Aorta (tissue), 5 donors: ENCODE data around the gene TRIAP1. TPM values are rescaled to one million over a fixed set of nuclear protein-coding genes. Genes with fewer than 3 reads are reported as not detected.

Experiments
- ATAC-seq: fragments of 200-7000 bp; cut with Tn5 transposase; one replicate; pipeline ENCODE4 v1.9.1; 2022; ENCODE audit warnings: moderate library complexity; ENCODE audit not compliant: low FRiP score
- DNase-seq, 2 donors: peaks; one replicate each; pipeline ENCODE4 v3.0.0-alpha.2; 2020
- H3K27ac ChIP-seq, 2 donors: one replicate each; pipeline ENCODE4 v1.5.1; 2013; ENCODE audit warnings: low read length in 2 of 2, mild to moderate bottlenecking in 2 of 2, moderate library complexity in 2 of 2, control low read depth in 1 of 2, inconsistent platforms in 1 of 2, low read depth in 1 of 2
- H3K27me3 ChIP-seq, 2 donors: one replicate each; pipeline ENCODE4 v1.6.1; 2013; ENCODE audit warnings: control low read depth in 1 of 2, low read length in 1 of 2, mild to moderate bottlenecking in 1 of 2, moderate library complexity in 1 of 2; ENCODE audit not compliant: insufficient read depth in 2 of 2, control insufficient read depth in 1 of 2
- H3K36me3 ChIP-seq, 2 donors: one replicate each; pipeline ENCODE4 v1.6.1; 2013; ENCODE audit warnings: control low read depth in 1 of 2, low read length in 1 of 2, mild to moderate bottlenecking in 1 of 2; ENCODE audit not compliant: insufficient read depth in 2 of 2, control insufficient read depth in 1 of 2
- H3K4me1 ChIP-seq, 2 donors: one replicate each; pipeline ENCODE4 v1.6.1; 2013; ENCODE audit warnings: low read length in 2 of 2, control low read depth in 1 of 2, mild to moderate bottlenecking in 1 of 2, moderate library complexity in 1 of 2; ENCODE audit not compliant: insufficient read depth in 2 of 2, control insufficient read depth in 1 of 2
- H3K4me3 ChIP-seq, 2 donors: one replicate each; pipeline ENCODE4 v1.5.1; 2013; ENCODE audit warnings: low read length in 2 of 2, control low read depth in 1 of 2, mild to moderate bottlenecking in 1 of 2
- H3K9me3 ChIP-seq: one replicate; pipeline ENCODE4 v1.6.1; 2013; ENCODE audit warnings: mild to moderate bottlenecking, low read length; ENCODE audit not compliant: control insufficient read depth
- WGBS, 2 donors: extraction: QIAGEN DNeasy Blood & Tissue Kit; methylation state at CpG; one replicate each; pipeline ENCODE4 v1.1.7; 2013; 5-methylcytosine and 5-hydroxymethylcytosine counted together
- intact Hi-C, 2 donors: fragments of 100-400 bp; cut with DNase I; formaldehyde crosslinking; loops; one replicate each; pipeline versions ENCODE4 v1.14.2 to v1.15.0; 2022
- polyA plus RNA-seq, 2 donors: library from polyadenylated mRNA; stranded (reverse); fragments of 200-250 nt; gene quantifications; one replicate each; pipeline ENCODE4 v1.2.3, GENCODE V29; 2013
- total RNA-seq, 2 donors: library from RNA; stranded (reverse); fragmentation: NEBNext Ultra II Directional; extraction: Animal tissue kit (Norgen Biotek cat#: 25700); gene quantifications; one replicate each; pipeline ENCODE4 v1.2.1, GENCODE V29; 2021
- donor health status: healthy with polysubstance abuse.
- donor health status: Bipolar disorder and iron deficiency.
- donor health status: DM: no; HTN: no; CAD: no.
- donor health status: DM: no; HTN: no; CAD: no.
- donor health status: DM: yes; HTN: yes; CAD: no.

The TRIAP1 gene
- total and polyA plus RNA-seq, 4 donors, result 13.0 to 43.1 (median 16.9) TPM

GRCh38 chr12:120485961-120486881 is 40.0 kb upstream of the TRIAP1 start:
- no peak for DNase-seq
- Histone ChIP-seq H3K27me3 (no peaks in the 10 kb centered on the region), H3K4me3 (no peak overlapping the region), H3K36me3 (no peaks in the 10 kb centered on the region), H3K9me3 (no peaks in the 10 kb centered on the region), H3K27ac (no peak overlapping the region), H3K4me1 (no peaks in the 10 kb centered on the region)
- 89 to 90% methylated on average over 7 of the region's 7 CpGs for WGBS, 2 donors
- intact Hi-C loops, result no loop called here
- no peak for ATAC-seq

- intact Hi-C loops, result no loop called here
- Histone ChIP-seq H3K27me3 (no peaks in the 10 kb centered on the region), H3K4me3 (no peak overlapping the region), H3K36me3 (no peaks in the 10 kb centered on the region), H3K27ac (no peak overlapping the region), H3K9me3 (no peaks in the 10 kb centered on the region), H3K4me1 (no peaks in the 10 kb centered on the region)
- 96 to 97% methylated on average over 1 of the region's 1 CpG for WGBS, 2 donors
- DNase-seq (no peak), ATAC-seq (no peak)
Measured at GRCh38 chr12:120483621-120484020, 37.4 kb upstream of the TRIAP1 start.

- intact Hi-C loops, result no loop called here
- DNase-seq, result no peak
Measured at GRCh38 chr12:120481022-120481767, 35.0 kb upstream of the TRIAP1 start.

GRCh38 chr12:120480211-120480610 is 34.0 kb upstream of the TRIAP1 start:
- Histone ChIP-seq H3K4me3 (no peak overlapping the region), H3K27me3 (no peaks in the 10 kb centered on the region), H3K4me1 (no peaks in the 10 kb centered on the region), H3K9me3 (no peaks in the 10 kb centered on the region), H3K36me3 (no peaks in the 10 kb centered on the region), H3K27ac (no peak overlapping the region)
- ATAC-seq (no peak), DNase-seq (no peak)
- intact Hi-C loops, result no loop called here
- WGBS, 2 donors, result 54 to 77% methylated on average over 1 of the region's 1 CpG

More at GRCh38 chr12:120481022-120481767, 35.0 kb upstream of the TRIAP1 start:
- 92 to 94% methylated on average over 9 of the region's 9 CpGs for WGBS, 2 donors
- Histone ChIP-seq H3K36me3 (no peaks in the 10 kb centered on the region), H3K4me3 (no peak overlapping the region), H3K27ac (no peak overlapping the region), H3K9me3 (no peaks in the 10 kb centered on the region), H3K4me1 (no peaks in the 10 kb centered on the region), H3K27me3 (no peaks in the 10 kb centered on the region)
- no peak for ATAC-seq

GRCh38 chr12:120479458-120479857 is 33.3 kb upstream of the TRIAP1 start:
- 92 to 100% methylated on average over 1 of the region's 1 CpG for WGBS, 2 donors
- Histone ChIP-seq H3K9me3 (no peaks in the 10 kb centered on the region), H3K27ac (no peak overlapping the region), H3K27me3 (no peaks in the 10 kb centered on the region), H3K4me1 (no peaks in the 10 kb centered on the region), H3K4me3 (no peak overlapping the region), H3K36me3 (no peaks in the 10 kb centered on the region)
- intact Hi-C loops, result no loop called here
- peak in 1 of 2 donors; percentile 3 for DNase-seq
- no peak for ATAC-seq

- ATAC-seq, result no peak
- Histone ChIP-seq H3K36me3 (no peaks in the 10 kb centered on the region), H3K27ac (no peak overlapping the region), H3K4me1 (no peaks in the 10 kb centered on the region), H3K27me3 (no peaks in the 10 kb centered on the region), H3K9me3 (no peaks in the 10 kb centered on the region), H3K4me3 (no peak overlapping the region)
- intact Hi-C loops, result no loop called here
- WGBS, 2 donors, result 100% methylated on average over 1 of the region's 1 CpG
- DNase-seq, result no peak
Measured at GRCh38 chr12:120475643-120476042, 29.5 kb upstream of the TRIAP1 start.

GRCh38 chr12:120474616-120474960 is 28.4 kb upstream of the TRIAP1 start:
- DNase-seq (peak in 1 of 2 donors; percentile 73), ATAC-seq (no peak)
- Histone ChIP-seq H3K27ac (no peak overlapping the region), H3K4me3 (no peak overlapping the region), H3K9me3 (no peaks in the 10 kb centered on the region), H3K27me3 (no peaks in the 10 kb centered on the region), H3K36me3 (no peaks in the 10 kb centered on the region), H3K4me1 (no peaks in the 10 kb centered on the region)
- intact Hi-C loops, result no loop called here
- 2 to 4% methylated on average over 2 of the region's 2 CpGs for WGBS, 2 donors

GRCh38 chr12:120473807-120474615 is 27.8 kb upstream of the TRIAP1 start:
- Histone ChIP-seq H3K4me3 (no peak overlapping the region), H3K27ac (no peak overlapping the region), H3K4me1 (no peaks in the 10 kb centered on the region), H3K9me3 (no peaks in the 10 kb centered on the region), H3K27me3 (no peaks in the 10 kb centered on the region), H3K36me3 (no peaks in the 10 kb centered on the region)
- WGBS, 2 donors, result 68% methylated on average over 6 of the region's 6 CpGs
- DNase-seq, result no peak
- no peak for ATAC-seq
- intact Hi-C loops, result no loop called here
